PC-9 (cell line): ENCODE results near the gene ST6GALNAC1. TPM values are rescaled to one million over a fixed set of nuclear protein-coding genes. Genes with fewer than 3 reads are reported as not detected.

ENCODE experiments used
- BruUV-seq: library from RNA; stranded (reverse); fragments of 400-500 nt; replicated peaks from 2 replicates; lab custom pipeline; 2021; lab: Mats Ljungman, UMichigan
- CTCF ChIA-PET: fragments of 300-600 bp; sonication (Branson Sonifier 250); formaldehyde crosslinking; loops from one replicate; lab custom pipeline; 2022; ENCODE audit warnings: antibody characterized with exemption; lab: Charles Lee
- POLR2A ChIA-PET: fragments of 300-600 bp; sonication (Branson Sonifier 250); formaldehyde crosslinking; loops from one replicate; lab custom pipeline; 2022; ENCODE audit warnings: antibody characterized with exemption; ENCODE audit not compliant: unreplicated experiment; lab: Charles Lee
- DNase-seq, 2 experiments: peaks; one replicate each; pipeline versions ENCODE4 v3.0.0 to v3.0.0-alpha.2; 2015 to 2022; ENCODE audit warnings: mixed read lengths in 1 of 2
- H2AFZ ChIP-seq: fragments of 200-600 bp; sonication (generic); 2 replicates; pipeline ENCODE4 v1.8.1; 2017; ENCODE audit warnings: antibody characterized with exemption
- H3F3A ChIP-seq: fragments of 200-600 bp; sonication (generic); 2 replicates; pipeline ENCODE4 v1.8.1; 2017; ENCODE audit warnings: antibody characterized with exemption, mild to moderate bottlenecking, low read depth; ENCODE audit not compliant: insufficient read depth
- H3K27ac ChIP-seq: fragments of 200-600 bp; sonication (generic); 2 replicates; pipeline ENCODE4 v1.6.1; 2016; ENCODE audit warnings: mixed run types
- H3K27me3 ChIP-seq: fragments of 200-600 bp; sonication (generic); 2 replicates; pipeline ENCODE4 v1.6.1; 2016; ENCODE audit warnings: low read depth, mixed run types; ENCODE audit not compliant: insufficient read depth
- H3K36me3 ChIP-seq: fragments of 200-600 bp; sonication (generic); 2 replicates; pipeline ENCODE4 v1.6.1; 2016; ENCODE audit warnings: low read depth, mixed run types
- H3K4me1 ChIP-seq: fragments of 200-600 bp; sonication (generic); replicated peaks from 2 replicates; pipeline ENCODE4 v1.6.1; 2016; ENCODE audit warnings: mixed run types; ENCODE audit not compliant: insufficient read depth
- H3K4me2 ChIP-seq: fragments of 200-600 bp; sonication (generic); 2 replicates; pipeline ENCODE4 v1.6.1; 2017; ENCODE audit warnings: mixed run types
- H3K4me3 ChIP-seq: fragments of 200-600 bp; sonication (generic); 2 replicates; pipeline ENCODE4 v1.6.1; 2016; ENCODE audit warnings: mixed run types
- H3K79me2 ChIP-seq: fragments of 200-600 bp; sonication (generic); 2 replicates; pipeline ENCODE4 v1.6.1; 2017; ENCODE audit warnings: low read depth, mixed run types
- H3K9me2 ChIP-seq: fragments of 200-600 bp; sonication (generic); 2 replicates; pipeline ENCODE4 v1.8.1; 2017; ENCODE audit warnings: mild to moderate bottlenecking; ENCODE audit not compliant: insufficient read depth
- H3K9me3 ChIP-seq: fragments of 200-600 bp; sonication (generic); 2 replicates; pipeline ENCODE4 v1.8.1; 2016; ENCODE audit warnings: low read depth; ENCODE audit not compliant: insufficient read depth
- H4K20me1 ChIP-seq: fragments of 200-600 bp; sonication (generic); 2 replicates; pipeline ENCODE4 v1.8.1; 2017; ENCODE audit not compliant: insufficient read depth
- CTCF ChIP-seq: fragments of 200-600 bp; sonication (generic); conservative IDR thresholded peaks from 2 replicates; pipeline ENCODE4 v1.6.1; 2017; ENCODE audit warnings: mixed run types, antibody characterized with exemption, mild to moderate bottlenecking, moderate library complexity
- EZH2 ChIP-seq: fragments of 200-600 bp; sonication (generic); IDR thresholded peaks from 2 replicates; pipeline ENCODE4 v1.8.0; 2017; ENCODE audit warnings: antibody characterized with exemption, low read depth
- intact Hi-C: fragments of 100-400 bp; cut with micrococcal nuclease; formaldehyde crosslinking; loops from one replicate; pipeline ENCODE4 v1.10.0; 2022; ENCODE audit not compliant: unreplicated experiment
- total RNA-seq: library from RNA; stranded (reverse); gene quantifications from 2 replicates; pipeline ENCODE4 v1.2.3, GENCODE V29; 2021

The ST6GALNAC1 gene
- total RNA-seq, 1 experiment from 2014 or later = 0.76 TPM

GRCh38 chr17:76676629-76677028 lies 33.1 kb upstream of the ST6GALNAC1 start:
- Histone ChIP-seq H3K27ac (no peak overlapping the region), H2AFZ (no peak overlapping the region), H3K4me3 (no peak overlapping the region), H3K9me2 (no peaks in the 10 kb centered on the region), H3K36me3 (no peaks in the 10 kb centered on the region), H3K4me1 (no peaks in the 10 kb centered on the region; the same call in 1 of the 2 replicates), H3K4me2 (no peak overlapping the region), H3K79me2 (no peaks in the 10 kb centered on the region), H3F3A (peaks cover 6% of the 10 kb centered on the region; the same call in 1 of the 2 replicates), H4K20me1 (no peaks in the 10 kb centered on the region), H3K27me3 (no peaks in the 10 kb centered on the region), H3K9me3 (no peaks in the 10 kb centered on the region)
- POLR2A ChIA-PET = no interaction called here
- BruUV-seq = no TSS peak
- intact Hi-C loops = no loop called here
- no peak for DNase-seq
- no peak for TF ChIP-seq CTCF
- no peak for TF ChIP-seq EZH2
- CTCF ChIA-PET = no interaction called here

- POLR2A ChIA-PET = no interaction called here
- Histone ChIP-seq H4K20me1 (no peaks in the 10 kb centered on the region), H3K27ac (no peak overlapping the region), H3K4me1 (peaks cover 7% of the 10 kb centered on the region), H3K36me3 (no peaks in the 10 kb centered on the region), H3K4me3 (no peak overlapping the region), H3K9me2 (no peaks in the 10 kb centered on the region), H3F3A (peaks cover 9% of the 10 kb centered on the region; the same call in 1 of the 2 replicates), H3K27me3 (no peaks in the 10 kb centered on the region), H3K79me2 (no peaks in the 10 kb centered on the region), H2AFZ (no peak overlapping the region), H3K9me3 (no peaks in the 10 kb centered on the region), H3K4me2 (no peak overlapping the region)
- no peak for DNase-seq
- TF ChIP-seq CTCF = no peak
- no peak for TF ChIP-seq EZH2
- intact Hi-C loops = no loop called here
- CTCF ChIA-PET = no interaction called here
- BruUV-seq = no TSS peak
These were observed 32.1 kb upstream of the ST6GALNAC1 start for GRCh38 chr17:76675648-76676047.

GRCh38 chr17:76674600-76674999 lies 31.0 kb upstream of the ST6GALNAC1 start:
- ChIA-PET POLR2A (no interaction called here), CTCF (no interaction called here)
- H3K27ac ChIP-seq = no peak overlapping the region
- no peaks in the 10 kb centered on the region for H3K9me3 ChIP-seq
- intact Hi-C loops = loop anchor here (5.0 kb wide), 3 partner anchors 42 to 147 kb away; no protein-coding TSS in a partner anchor
- H2AFZ ChIP-seq = no peak overlapping the region
- H3K4me2 ChIP-seq = no peak overlapping the region
- H3K4me1 ChIP-seq = peaks cover 9% of the 10 kb centered on the region
- no peaks in the 10 kb centered on the region for H4K20me1 ChIP-seq
- H3K36me3 ChIP-seq = no peaks in the 10 kb centered on the region
- no peaks in the 10 kb centered on the region for H3K79me2 ChIP-seq
- no peak for DNase-seq
- TF ChIP-seq CTCF (no peak), EZH2 (no peak)
- peaks cover 12% of the 10 kb centered on the region; the same call in 1 of the 2 replicates for H3F3A ChIP-seq
- no peaks in the 10 kb centered on the region for H3K9me2 ChIP-seq
- BruUV-seq = no TSS peak
- H3K4me3 ChIP-seq = no peak overlapping the region
- H3K27me3 ChIP-seq = no peaks in the 10 kb centered on the region
